Measurements from ENCODE around the gene DTNBP1. TPM values are rescaled to one million over a fixed set of nuclear protein-coding genes. Genes with fewer than 3 reads are reported as not detected.

The DTNBP1 gene
- total and polyA plus RNA-seq, 2 of the 8 experiments (the other 6 are each of a cell fraction or from before 2014, with no cell fraction given) = 13.5 to 22.1 TPM

DNA sequence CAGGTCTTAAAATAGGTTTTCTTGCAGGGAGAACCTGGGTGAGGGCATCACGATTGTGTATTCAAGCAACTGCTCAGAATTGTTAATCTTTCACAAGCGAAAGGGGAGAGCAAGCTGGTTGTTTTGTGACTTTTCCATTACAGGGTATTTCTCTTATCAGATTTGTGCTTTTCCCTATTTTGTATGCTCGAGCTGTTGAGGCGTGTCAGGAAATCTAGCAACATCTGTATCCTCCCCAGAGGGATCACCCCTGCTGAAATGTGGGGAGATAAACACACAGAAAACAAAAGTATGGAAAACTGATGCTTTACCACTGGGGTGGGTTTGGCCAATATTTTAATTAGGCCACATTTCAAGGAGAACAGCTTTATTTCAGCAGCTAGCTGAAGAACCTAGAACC, 187.0 kb downstream of the DTNBP1 start:
- H3K4me3 ChIP-seq (ENCODE audit: extremely low read depth in 1 of 4, insufficient read depth in 2 of 4, low read depth in 3 of 4, low read length in 4 of 4) = no peak overlapping the region
- H2BK5ac ChIP-seq (ENCODE audit: low read depth, low read length) = no peak overlapping the region
- H2BK15ac ChIP-seq (ENCODE audit: low read length) = no peak overlapping the region
- no peak overlapping the region for H2BK20ac ChIP-seq (ENCODE audit: low read length)
- no peak overlapping the region for H2AFZ ChIP-seq (ENCODE audit: low read length)
- H3K27me3 ChIP-seq (replicated peaks in 1 of 4; ENCODE audit: control insufficient read depth in 3 of 4, extremely low read depth in 1 of 4, insufficient read depth in 3 of 4, low read length in 3 of 4) = no peaks in the 10 kb centered on the region
- FAIRE-seq (no peak), DNase-seq (ENCODE audit: low read depth in 1 of 2, low spot score in 2 of 2) (no peak)
- peaks cover 0 to 22% (median 8%) of the 10 kb centered on the region in 4 experiments for H3K4me1 ChIP-seq (replicated peaks in 1 of 4; ENCODE audit: control insufficient read depth in 3 of 4, insufficient read depth in 4 of 4, low read length in 3 of 4)
- H3K4ac ChIP-seq (replicated peaks; ENCODE audit: insufficient read length, low read depth, low read length) = no peak overlapping the region
- ChIA-PET POLR2A (ENCODE audit: partially characterized antibody) (interaction anchor here (1.2 to 1.6 kb wide), 2 partner anchors 8 to 9 kb away, joined by 3 to 6 read pairs; no protein-coding TSS in a partner anchor), CTCF (ENCODE audit: partially characterized antibody) (interaction anchor here (0.8 to 2.5 kb wide), 5 partner anchors 12 to 31 kb away, joined by 3 to 17 read pairs (median 3); no protein-coding TSS in a partner anchor)
- no peak overlapping the region for H2BK120ac ChIP-seq (replicated peaks; ENCODE audit: low read depth, low read length)
- H3K18ac ChIP-seq (ENCODE audit: extremely low read depth, low read length) = no peak overlapping the region
- H4K91ac ChIP-seq (replicated peaks; ENCODE audit: insufficient read length, low read length) = no peak overlapping the region
- H3K36me3 ChIP-seq (ENCODE audit: control insufficient read depth in 2 of 4, insufficient read depth in 4 of 4, low read length in 3 of 4) = peaks cover 9 to 46% (median 19%) of the 10 kb centered on the region in 4 experiments
- no peak overlapping the region for H4K8ac ChIP-seq (ENCODE audit: extremely low read depth, insufficient read depth, low read length)
- peaks cover 2% of the 10 kb centered on the region; the same call in 1 of the 2 replicates for H3K23me2 ChIP-seq (ENCODE audit: low read depth, low read length)
- H3K23ac ChIP-seq (ENCODE audit: insufficient read length) = no peak overlapping the region
- peaks cover 17% of the 10 kb centered on the region; the same call in 1 of the 2 replicates for H3K79me1 ChIP-seq (ENCODE audit: low read depth, low read length)
- no peaks in the 10 kb centered on the region for H3K9me3 ChIP-seq (ENCODE audit: insufficient read depth in 2 of 2, low read depth in 1 of 2, low read length in 1 of 2)
- no peak overlapping the region for H2BK12ac ChIP-seq (ENCODE audit: low read depth, low read length)
- H3K79me2 ChIP-seq (ENCODE audit: control insufficient read depth in 1 of 2, insufficient read depth in 2 of 2, low read length in 2 of 2) = peaks cover 22 to 100% of the 10 kb centered on the region in 2 experiments; a peak in 3 of 4 replicates
- H3K9ac ChIP-seq (replicated peaks in 1 of 4; ENCODE audit: extremely low read depth in 1 of 4, low read depth in 3 of 4, low read length in 3 of 4) = no peak overlapping the region
- H3K27ac ChIP-seq (ENCODE audit: low read depth, low read length) = no peak overlapping the region
- no peak overlapping the region for H4K5ac ChIP-seq (ENCODE audit: insufficient read length, low read depth, low read length)
- no peak for TF ChIP-seq CBX5 (IDR thresholded peaks at IDR 0.05; ENCODE audit: low read depth, low read length)
- peak in 1 of 2 experiments; percentile 50; a peak in 1 of 3 replicates for TF ChIP-seq POLR2A (IDR thresholded peaks at IDR 0.05; ENCODE audit: control extremely low read depth in 1 of 2, low read depth in 2 of 2, low read length in 2 of 2)
- H3K14ac ChIP-seq (ENCODE audit: insufficient read length) = no peak overlapping the region
- H4K20me1 ChIP-seq (replicated peaks in 1 of 2; ENCODE audit: control insufficient read depth in 1 of 2, insufficient read depth in 2 of 2, low read length in 2 of 2) = peaks cover 33 to 40% of the 10 kb centered on the region in 2 experiments
- no peak overlapping the region for H3K4me2 ChIP-seq (ENCODE audit: insufficient read depth in 1 of 2, low read depth in 2 of 2, low read length in 2 of 2)
- H2AK5ac ChIP-seq (ENCODE audit: low read depth, low read length) = no peak overlapping the region
- WGBS, 2 experiments (ENCODE audit: extremely low coverage in 1 of 2, insufficient coverage in 1 of 2, insufficient read length in 1 of 2, insufficient replicate concordance in 2 of 2, low coverage in 1 of 2, low lambda C conversion rate in 2 of 2, missing lambda C conversion rate in 1 of 2) = 86% methylated on average over 4 of the region's 4 CpGs; no CpG with 5 or more reads in 1 of the 2 experiments
- no peak overlapping the region for H3K56ac ChIP-seq (replicated peaks; ENCODE audit: insufficient read length, low read depth, low read length)
